HS-5 (cell line): ENCODE results near the gene TM4SF18.
"Not testable (repeated sequence)": the region's sequence is repeated elsewhere in the genome, so short reads cannot be mapped to it uniquely, and the experiment has no call there.

Experiments used
- DNase-seq: peaks from one replicate; pipeline ENCODE4 v3.0.0-alpha.2; 2012; ENCODE audit warnings: low read depth

Gene TM4SF18

DNA sequence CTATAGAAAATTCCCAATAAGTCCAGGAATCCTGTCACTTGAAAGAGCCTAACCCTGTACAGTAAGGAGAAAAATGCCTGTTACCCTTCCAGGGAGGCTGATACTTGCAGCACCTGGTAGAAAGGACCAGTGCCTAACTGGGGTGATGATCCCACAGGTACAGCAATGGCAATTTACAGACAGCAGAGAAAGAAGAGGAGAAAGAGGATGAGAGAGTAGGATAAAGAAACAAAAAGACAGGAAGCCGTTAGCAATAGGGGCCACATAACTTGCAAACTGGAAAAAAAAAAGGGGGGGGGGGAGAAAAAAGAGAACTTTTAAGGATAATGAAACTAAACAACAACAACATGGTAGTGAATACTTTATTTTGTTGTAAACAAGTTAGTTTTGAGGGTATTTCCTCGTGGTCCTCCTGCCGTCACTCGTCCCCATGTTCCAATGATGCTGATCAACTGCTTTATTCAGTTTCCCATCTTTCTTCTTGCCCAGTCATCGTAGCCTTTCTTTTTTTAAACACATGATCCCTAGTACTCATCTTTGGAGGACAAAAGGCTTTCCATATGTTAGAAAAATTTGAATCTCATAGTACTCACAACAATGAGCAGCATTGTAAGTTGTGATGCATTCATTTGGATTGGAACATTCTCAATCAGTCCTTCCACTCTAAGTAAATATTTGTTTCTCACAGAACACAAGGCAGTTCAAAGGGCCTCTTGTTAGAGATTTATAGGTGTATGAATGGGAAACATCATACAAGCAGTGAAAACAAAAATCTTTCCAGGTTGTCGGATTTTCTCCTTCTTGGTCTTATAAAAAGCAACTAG is 35.5 kb upstream of the TM4SF18 start:
- DNase-seq = no peak

GRCh38 chr3:149368201-149368673 is 34.8 kb upstream of the TM4SF18 start:
- DNase-seq = no peak

DNA sequence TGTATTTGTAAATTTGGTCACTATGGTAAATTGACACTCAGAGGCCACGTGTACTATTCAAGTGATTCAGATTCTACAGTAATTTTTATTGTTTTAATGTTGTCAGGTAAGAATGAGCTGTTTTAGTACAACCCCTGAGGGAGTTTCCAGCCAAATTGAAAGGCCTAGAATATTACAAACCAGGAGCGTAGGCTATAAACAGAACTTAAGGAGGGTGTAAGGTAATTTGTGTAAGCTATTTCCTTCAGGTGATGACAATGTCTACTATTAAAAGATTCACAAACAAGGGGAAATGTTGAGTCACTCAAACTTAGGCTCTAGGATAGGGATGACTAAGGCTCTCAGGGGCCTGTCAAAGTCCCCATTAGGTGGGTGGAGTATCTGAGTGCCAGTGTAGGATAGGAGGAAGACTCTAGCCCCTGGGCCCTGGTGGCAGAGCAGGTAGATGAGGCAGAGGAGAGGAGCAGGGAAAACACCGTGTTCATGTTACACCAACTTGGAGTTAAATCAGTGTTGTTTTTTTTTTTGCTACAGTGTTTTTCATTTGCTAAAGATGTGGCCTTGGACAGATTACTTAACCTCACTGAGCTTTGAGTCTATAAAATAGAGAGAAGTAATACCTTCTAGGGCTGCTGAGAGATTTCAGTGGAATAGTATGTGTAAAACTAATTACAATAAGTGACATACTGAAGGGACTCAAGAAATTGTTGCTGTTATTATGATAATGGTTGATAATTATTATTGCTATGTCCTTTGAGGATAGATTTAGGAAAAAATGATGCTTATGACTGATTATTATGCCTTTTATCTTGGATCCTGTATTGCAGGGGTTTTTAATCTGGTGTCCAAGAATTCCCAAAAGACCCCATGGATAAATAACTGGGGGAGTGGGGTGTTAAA is 33.8 kb upstream of the TM4SF18 start:
- DNase-seq = no peak

DNA sequence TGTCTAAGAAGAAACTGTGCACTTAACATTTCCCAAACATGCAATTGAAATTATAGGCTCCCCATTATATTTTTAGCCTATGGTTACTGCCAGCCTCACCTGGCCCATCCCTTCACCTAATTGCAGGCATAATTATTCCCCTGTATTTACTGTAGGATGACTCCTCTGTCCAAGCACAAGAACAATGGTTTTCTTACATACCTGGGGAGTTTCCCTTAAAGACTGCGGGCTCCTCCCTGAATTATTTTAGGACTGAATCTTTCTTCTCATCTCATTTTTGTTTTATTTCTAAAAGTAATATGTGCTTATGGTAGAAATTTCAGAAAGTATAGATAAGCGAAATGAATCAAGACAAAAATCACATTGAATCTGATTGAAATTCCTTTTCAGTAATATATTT is 32.6 kb upstream of the TM4SF18 start:
- no peak for DNase-seq

GRCh38 chr3:149364624-149365023 is 31.2 kb upstream of the TM4SF18 start:
- DNase-seq = no peak

GRCh38 chr3:149363053-149363452 is 29.6 kb upstream of the TM4SF18 start:
- DNase-seq = no peak

GRCh38 chr3:149362366-149362765 is 28.9 kb upstream of the TM4SF18 start:
- DNase-seq = no peak

DNA sequence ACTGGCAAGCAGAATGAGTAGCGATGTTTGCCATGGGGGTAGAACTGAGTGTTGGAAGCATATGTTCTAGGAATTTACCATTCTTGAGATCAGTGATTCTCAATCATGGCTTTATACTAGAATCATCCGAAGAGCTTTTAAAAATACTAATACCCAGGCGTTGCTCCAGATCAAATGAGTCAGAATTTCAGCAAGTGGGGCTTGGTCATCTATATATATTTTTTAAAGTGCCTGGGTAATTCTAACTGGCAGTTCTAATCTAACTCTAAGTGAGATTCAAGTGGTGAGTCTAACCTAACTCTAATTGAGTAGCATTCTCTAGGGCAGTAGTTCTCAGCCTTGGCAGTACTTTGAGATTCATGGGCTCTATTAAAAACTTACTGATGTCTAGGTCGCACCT is 23.2 kb upstream of the TM4SF18 start:
- DNase-seq = no peak

- DNase-seq = no peak
These were observed 22.7 kb upstream of the TM4SF18 start for GRCh38 chr3:149356044-149356592.

DNA sequence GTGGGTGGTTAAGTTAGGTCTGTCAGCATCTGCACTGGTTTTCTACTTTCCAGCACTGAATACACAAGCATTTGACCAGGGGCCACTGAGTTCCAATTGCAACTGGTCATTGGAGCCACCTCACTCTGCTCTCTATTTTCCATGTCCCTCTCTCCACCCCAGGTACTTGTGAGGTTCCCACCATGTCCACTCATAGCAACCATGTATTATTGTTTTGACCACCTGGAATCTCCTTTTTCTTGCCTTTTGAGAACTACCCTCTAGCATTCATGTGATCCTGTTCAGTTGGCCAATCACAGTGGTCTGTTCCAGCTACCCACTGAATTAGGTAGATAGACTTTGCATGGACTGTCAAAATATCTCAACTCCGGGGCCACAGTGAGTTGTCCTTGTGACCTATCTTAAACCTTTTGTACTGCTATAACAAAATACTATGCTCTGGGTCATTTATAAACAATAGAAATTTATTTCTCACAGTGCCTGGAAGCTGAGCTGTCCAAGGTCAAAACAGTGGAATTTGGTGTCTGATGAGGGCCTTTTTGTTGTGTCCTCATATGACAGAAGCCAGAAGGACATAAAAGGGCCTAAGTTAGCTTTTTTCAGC is 20.2 kb upstream of the TM4SF18 start:
- DNase-seq = no peak

DNA sequence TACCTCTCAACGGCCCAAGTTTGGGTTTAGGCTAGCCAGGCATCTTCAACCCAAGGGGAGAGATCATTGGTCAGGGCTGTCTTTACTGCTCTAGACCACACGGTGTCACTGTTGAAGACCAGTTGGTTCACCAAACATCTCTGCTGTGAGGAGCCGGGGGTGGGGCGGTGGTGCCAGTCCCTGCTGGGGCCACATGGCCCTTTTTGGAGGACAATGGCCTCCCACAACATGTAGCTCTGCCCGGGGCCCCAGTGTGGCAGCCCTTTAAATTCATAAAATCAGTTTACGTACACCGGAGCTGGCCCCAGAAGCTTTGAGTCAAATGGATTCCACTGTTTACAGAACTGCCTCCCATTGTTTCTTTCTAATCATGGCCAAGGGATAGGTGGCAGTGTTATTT is 19.1 kb upstream of the TM4SF18 start:
- DNase-seq = no peak

DNA sequence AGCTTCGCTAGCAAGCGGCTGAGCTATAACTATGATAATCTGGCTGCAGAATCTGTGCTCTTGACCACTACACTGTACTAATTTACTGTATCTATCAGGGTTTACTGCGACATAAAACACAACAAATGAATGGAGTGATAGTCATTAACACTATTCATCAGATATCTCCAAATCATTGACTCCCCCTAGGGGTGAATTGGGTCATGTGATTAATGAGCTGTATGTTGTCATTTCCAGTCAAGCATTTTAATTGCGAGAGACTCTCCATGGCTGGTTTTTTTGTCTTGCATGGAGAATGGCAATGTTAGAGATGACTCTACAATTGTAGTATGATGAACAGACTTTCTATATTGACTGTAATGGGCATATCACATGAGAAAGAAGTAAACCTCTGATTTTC is 10.5 kb upstream of the TM4SF18 start:
- no peak for DNase-seq

- DNase-seq = peak; percentile 76
These were observed 9.3 kb upstream of the TM4SF18 start for GRCh38 chr3:149342413-149343380.

GRCh38 chr3:149340310-149340933 is 7.0 kb upstream of the TM4SF18 start:
- DNase-seq = no peak

- peak; percentile 98 for DNase-seq
These were observed 6.5 kb upstream of the TM4SF18 start for GRCh38 chr3:149339931-149340309.

GRCh38 chr3:149337486-149337885 is 4.0 kb upstream of the TM4SF18 start:
- not testable (repeated sequence) for DNase-seq

DNA sequence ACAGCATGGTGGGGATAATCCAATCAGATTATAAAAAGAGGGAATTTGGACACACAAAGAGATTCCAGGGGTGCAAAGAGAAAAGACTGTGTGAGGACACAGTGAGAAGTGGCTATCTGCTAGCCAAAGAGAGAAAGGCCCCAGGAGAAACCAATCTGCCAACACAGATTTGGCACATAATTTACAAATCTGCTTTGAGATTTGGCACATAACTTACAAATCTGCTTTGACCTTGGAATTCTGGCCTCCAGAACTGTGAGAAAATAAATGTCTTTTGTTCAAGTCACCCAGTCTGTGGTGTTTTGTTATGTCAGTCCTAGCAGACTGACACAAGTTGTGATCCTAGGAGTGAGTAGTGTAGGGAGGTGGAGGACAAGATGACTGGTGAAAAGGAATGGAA is 3.5 kb upstream of the TM4SF18 start:
- no peak for DNase-seq

GRCh38 chr3:149332771-149333170 is 665 bp downstream of the TM4SF18 start:
- DNase-seq = no peak

- no peak for DNase-seq
These were observed 1.1 kb downstream of the TM4SF18 start for GRCh38 chr3:149332227-149332765.

- DNase-seq = no peak
These were observed 2.0 kb downstream of the TM4SF18 start for GRCh38 chr3:149331396-149331795.
